Ovary (tissue), 3 donors: ENCODE measurements around the gene TOP3B.

Experiments used
- POLR2A ChIP-seq: fragments of 450-650 bp; IDR thresholded peaks from one replicate; pipeline ENCODE4 v1.6.1; 2017; ENCODE audit warnings: antibody characterized with exemption, mild to moderate bottlenecking, moderate library complexity
- TF ChIP-seq, protein P1 (sequence below), 3 donors: fragments of 450-650 bp in 2 of 3; fragments of 200-600 bp in 1 of 3; IDR thresholded peaks; one replicate each; pipeline versions ENCODE4 v1.5.1 to v1.8.0; 2016 to 2022; ENCODE audit warnings: antibody characterized with exemption in 3 of 3, mild to moderate bottlenecking in 1 of 3
- donor health status: DM: no; HTN: no; CAD: no.

DNA sequence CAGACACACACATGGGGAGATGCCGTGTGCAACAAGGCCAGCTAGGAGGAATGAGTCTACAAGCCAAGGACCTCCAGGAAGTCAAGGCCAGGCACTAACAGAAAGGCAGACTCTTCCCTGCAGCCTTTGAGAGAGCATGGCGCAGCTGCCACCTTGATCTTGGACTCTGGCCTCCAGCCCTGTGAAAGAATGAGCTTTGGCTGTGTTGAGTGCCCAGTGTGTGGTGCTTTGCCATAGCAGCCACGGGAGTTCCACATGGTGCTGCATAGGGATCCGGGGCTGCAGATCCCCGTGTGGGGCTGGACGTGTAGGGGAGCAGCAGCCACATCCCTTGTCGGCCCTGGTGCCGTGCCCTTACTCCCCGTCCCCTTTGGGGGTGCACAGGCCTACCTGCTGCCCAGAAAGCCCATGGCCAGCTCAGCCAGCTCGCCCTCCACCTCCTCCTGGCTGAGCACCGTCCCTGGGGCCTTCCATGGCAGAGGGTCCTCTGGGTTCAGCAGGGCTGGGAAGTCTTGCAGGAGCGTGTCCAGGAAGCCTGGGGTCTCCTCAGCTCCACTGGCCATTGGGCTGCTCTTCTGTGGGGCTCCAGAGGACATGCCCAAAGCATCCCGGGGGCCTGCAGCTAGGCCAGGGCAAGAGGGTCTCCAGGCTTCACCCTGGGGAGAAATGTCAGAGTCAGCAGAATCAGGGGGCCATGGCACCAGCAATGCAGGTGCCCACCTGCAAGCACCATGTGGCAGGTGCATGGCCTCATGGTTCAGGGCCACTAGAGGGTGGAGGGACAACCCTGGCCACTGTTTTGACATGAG, 36.9 kb downstream of the TOP3B start:
- TF ChIP-seq, protein P1, sequence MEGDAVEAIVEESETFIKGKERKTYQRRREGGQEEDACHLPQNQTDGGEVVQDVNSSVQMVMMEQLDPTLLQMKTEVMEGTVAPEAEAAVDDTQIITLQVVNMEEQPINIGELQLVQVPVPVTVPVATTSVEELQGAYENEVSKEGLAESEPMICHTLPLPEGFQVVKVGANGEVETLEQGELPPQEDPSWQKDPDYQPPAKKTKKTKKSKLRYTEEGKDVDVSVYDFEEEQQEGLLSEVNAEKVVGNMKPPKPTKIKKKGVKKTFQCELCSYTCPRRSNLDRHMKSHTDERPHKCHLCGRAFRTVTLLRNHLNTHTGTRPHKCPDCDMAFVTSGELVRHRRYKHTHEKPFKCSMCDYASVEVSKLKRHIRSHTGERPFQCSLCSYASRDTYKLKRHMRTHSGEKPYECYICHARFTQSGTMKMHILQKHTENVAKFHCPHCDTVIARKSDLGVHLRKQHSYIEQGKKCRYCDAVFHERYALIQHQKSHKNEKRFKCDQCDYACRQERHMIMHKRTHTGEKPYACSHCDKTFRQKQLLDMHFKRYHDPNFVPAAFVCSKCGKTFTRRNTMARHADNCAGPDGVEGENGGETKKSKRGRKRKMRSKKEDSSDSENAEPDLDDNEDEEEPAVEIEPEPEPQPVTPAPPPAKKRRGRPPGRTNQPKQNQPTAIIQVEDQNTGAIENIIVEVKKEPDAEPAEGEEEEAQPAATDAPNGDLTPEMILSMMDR (IDR thresholded peaks at IDR 0.05), result no peak
- no peak for TF ChIP-seq POLR2A
